Measurements from ENCODE around the gene PLIN5.
A peak's percentile ranks its signal among the peaks of the same experiment; 100 is the strongest.

The PLIN5 gene

DNA sequence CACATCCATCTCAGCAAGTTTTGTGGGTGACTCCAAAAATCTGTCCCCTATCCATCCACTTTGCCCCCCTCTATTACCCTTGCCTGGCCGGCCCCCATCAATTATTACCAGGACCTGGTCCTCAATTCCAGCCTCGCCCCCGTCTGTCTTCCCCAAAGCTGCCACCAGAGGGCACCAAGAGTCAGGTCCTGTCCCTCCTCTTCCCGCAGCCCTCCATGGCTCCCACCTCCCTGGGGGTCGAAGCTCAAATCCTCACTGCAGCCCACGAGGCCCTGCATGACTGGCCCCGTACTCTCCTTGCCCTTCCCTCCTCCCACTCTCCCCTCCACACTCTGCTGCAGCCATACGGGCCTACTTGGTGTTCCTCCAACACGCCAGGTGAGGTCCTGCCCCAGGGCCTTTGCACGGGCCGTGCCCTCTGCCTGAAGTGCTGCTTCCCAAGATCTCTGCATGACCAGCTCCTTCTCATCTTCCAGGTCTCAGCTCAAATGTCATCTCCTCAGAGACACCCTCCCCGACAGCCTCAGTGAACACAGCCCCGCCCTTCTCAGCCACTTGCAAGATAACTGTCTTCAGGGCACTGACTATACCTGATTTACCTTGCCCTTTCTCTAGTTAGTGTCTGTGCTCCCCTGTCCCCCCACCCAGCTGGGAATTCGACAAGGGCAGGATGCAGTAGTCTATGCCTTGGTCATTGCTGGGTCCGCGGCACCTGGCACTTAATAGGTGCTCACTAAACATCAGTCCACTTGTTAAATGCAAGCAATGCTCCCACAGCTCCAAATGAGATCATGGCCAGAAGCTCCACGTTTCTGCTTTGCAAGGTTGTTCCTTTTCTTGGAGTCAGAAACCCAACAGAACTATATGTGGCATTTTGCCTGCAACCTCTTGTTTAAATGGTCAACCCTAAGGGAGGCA is 41.3 kb upstream of the PLIN5 start:
- Histone ChIP-seq H3K9ac (ENCODE audit: low read length) (no peak overlapping the region), H3K4me1 (ENCODE audit: low read length) (no peaks in the 10 kb centered on the region), H3K27ac (ENCODE audit: low read length) (no peak overlapping the region)

DNA sequence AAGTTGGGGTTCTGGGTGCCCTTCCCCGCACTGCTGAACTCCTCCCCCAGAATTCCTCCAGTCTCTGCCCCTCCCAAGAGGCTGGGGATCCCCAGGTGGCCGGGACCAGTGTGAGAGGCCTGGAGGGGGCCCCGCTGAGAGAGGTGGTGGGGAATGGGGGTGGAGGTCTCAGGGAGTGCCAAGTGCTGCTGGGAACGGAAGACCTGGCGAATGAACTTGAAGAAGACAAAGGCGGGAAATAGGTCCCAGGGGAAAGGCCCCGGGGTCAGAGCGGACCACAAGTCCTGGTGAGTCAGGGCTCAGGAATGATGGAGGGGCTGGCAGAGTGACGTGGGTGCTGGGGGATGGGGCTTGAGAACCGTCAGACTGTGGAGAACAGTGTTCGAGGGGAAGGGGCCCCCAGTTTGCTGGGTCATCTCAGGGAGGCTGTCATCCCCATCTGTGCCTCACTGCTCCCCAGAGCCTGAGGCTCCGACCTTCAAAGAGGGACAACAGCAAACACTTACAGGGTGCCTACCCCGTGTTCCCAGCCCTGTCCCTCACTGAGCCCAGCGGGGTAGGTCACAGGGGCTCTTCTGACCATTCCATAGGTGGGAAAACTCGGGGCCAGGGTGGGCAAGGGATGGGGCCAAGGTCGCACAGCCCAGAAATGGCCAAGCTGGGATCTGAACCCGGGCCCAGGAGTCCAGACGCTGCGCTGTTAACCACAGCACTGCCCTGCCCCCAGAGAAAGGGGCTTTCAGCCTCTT is 40.4 kb upstream of the PLIN5 start:
- no peak for DNase-seq

More for the DNA sequence above, 41.3 kb upstream of the PLIN5 start:
- no peak for TF ChIP-seq EZH2 (optimal IDR thresholded peaks at IDR 0.05; ENCODE audit: low read depth, low read length)
- TF ChIP-seq, protein P1, sequence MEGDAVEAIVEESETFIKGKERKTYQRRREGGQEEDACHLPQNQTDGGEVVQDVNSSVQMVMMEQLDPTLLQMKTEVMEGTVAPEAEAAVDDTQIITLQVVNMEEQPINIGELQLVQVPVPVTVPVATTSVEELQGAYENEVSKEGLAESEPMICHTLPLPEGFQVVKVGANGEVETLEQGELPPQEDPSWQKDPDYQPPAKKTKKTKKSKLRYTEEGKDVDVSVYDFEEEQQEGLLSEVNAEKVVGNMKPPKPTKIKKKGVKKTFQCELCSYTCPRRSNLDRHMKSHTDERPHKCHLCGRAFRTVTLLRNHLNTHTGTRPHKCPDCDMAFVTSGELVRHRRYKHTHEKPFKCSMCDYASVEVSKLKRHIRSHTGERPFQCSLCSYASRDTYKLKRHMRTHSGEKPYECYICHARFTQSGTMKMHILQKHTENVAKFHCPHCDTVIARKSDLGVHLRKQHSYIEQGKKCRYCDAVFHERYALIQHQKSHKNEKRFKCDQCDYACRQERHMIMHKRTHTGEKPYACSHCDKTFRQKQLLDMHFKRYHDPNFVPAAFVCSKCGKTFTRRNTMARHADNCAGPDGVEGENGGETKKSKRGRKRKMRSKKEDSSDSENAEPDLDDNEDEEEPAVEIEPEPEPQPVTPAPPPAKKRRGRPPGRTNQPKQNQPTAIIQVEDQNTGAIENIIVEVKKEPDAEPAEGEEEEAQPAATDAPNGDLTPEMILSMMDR (IDR thresholded peaks at IDR 0.05; ENCODE audit: low read length) = peak; percentile 84
- Histone ChIP-seq H3K27me3 (replicated peaks; ENCODE audit: insufficient read depth, low read length) (peaks cover 92% of the 10 kb centered on the region), H3F3A (ENCODE audit: insufficient read depth, low read length) (no peaks in the 10 kb centered on the region), H4K20me1 (ENCODE audit: insufficient read depth, low read length) (no peaks in the 10 kb centered on the region), H3K4me2 (ENCODE audit: low read depth, low read length) (no peak overlapping the region), H3K4me3 (ENCODE audit: low read length) (no peak overlapping the region), H2AFZ (ENCODE audit: low read length) (no peak overlapping the region), H3K9me3 (replicated peaks; ENCODE audit: insufficient read depth, low read length) (no peaks in the 10 kb centered on the region), H3K79me2 (ENCODE audit: low read length) (no peaks in the 10 kb centered on the region), H3K9me2 (replicated peaks; ENCODE audit: insufficient read depth, low read length) (no peaks in the 10 kb centered on the region), H3K36me3 (replicated peaks; ENCODE audit: insufficient read depth, low read length) (no peaks in the 10 kb centered on the region)
- peak; percentile 37 for DNase-seq

DNA sequence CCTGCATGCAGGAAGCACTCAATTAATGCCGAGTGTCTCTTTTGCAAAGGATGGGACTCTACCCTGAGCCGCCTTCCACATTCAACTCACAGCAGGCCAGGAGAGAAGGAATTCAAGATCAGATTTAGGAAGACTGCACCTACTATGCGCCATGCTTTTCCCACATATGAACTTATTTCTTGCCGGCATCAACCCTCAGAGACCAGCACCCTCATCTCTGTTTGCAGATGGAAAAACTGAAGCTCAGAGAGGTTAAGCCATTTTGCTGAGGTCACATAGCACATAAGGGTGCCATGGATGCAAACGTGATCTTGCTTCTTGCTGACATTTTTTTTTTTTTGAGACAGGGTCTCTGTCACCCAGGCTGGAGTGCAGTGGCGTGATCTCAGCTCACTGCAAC is 38.7 kb upstream of the PLIN5 start:
- H3K4me1 ChIP-seq (ENCODE audit: low read length) = no peaks in the 10 kb centered on the region
- no peak overlapping the region for H3K9ac ChIP-seq (ENCODE audit: low read length)
- peaks cover 95% of the 10 kb centered on the region for H3K27me3 ChIP-seq (replicated peaks; ENCODE audit: insufficient read depth, low read length)
- H3K9me2 ChIP-seq (replicated peaks; ENCODE audit: insufficient read depth, low read length) = no peaks in the 10 kb centered on the region
- no peaks in the 10 kb centered on the region for H3K9me3 ChIP-seq (replicated peaks; ENCODE audit: insufficient read depth, low read length)
- no peak overlapping the region for H3K4me3 ChIP-seq (ENCODE audit: low read length)
- H3K27ac ChIP-seq (ENCODE audit: low read length) = no peak overlapping the region
- H3K4me2 ChIP-seq (ENCODE audit: low read depth, low read length) = no peak overlapping the region
- no peak for DNase-seq
- TF ChIP-seq EZH2phosphoT487 (IDR thresholded peaks at IDR 0.05; ENCODE audit: low read length) (no peak), EZH2 (optimal IDR thresholded peaks at IDR 0.05; ENCODE audit: low read depth, low read length) (no peak)
- TF ChIP-seq, protein P1 (IDR thresholded peaks at IDR 0.05; ENCODE audit: low read length) = no peak
- H2AFZ ChIP-seq (ENCODE audit: low read length) = no peak overlapping the region
- H3K36me3 ChIP-seq (replicated peaks; ENCODE audit: insufficient read depth, low read length) = no peaks in the 10 kb centered on the region
- H3K79me2 ChIP-seq (ENCODE audit: low read length) = no peaks in the 10 kb centered on the region
- no peaks in the 10 kb centered on the region for H4K20me1 ChIP-seq (ENCODE audit: insufficient read depth, low read length)
- H3F3A ChIP-seq (ENCODE audit: insufficient read depth, low read length) = no peaks in the 10 kb centered on the region

More for the DNA sequence above, 40.4 kb upstream of the PLIN5 start:
- no peak overlapping the region for H3K27ac ChIP-seq (ENCODE audit: low read length)
- H3K27me3 ChIP-seq (replicated peaks; ENCODE audit: insufficient read depth, low read length) = peaks cover 96% of the 10 kb centered on the region
- no peaks in the 10 kb centered on the region for H4K20me1 ChIP-seq (ENCODE audit: insufficient read depth, low read length)
- H2AFZ ChIP-seq (ENCODE audit: low read length) = no peak overlapping the region
- no peaks in the 10 kb centered on the region for H3K9me3 ChIP-seq (replicated peaks; ENCODE audit: insufficient read depth, low read length)
- no peaks in the 10 kb centered on the region for H3K79me2 ChIP-seq (ENCODE audit: low read length)
- TF ChIP-seq EZH2phosphoT487 (IDR thresholded peaks at IDR 0.05; ENCODE audit: low read length) (no peak), EZH2 (optimal IDR thresholded peaks at IDR 0.05; ENCODE audit: low read depth, low read length) (no peak)
- TF ChIP-seq, protein P1 (IDR thresholded peaks at IDR 0.05; ENCODE audit: low read length) = no peak
- H3K4me2 ChIP-seq (ENCODE audit: low read depth, low read length) = no peak overlapping the region
- no peaks in the 10 kb centered on the region for H3F3A ChIP-seq (ENCODE audit: insufficient read depth, low read length)
- H3K36me3 ChIP-seq (replicated peaks; ENCODE audit: insufficient read depth, low read length) = no peaks in the 10 kb centered on the region
- no peaks in the 10 kb centered on the region for H3K9me2 ChIP-seq (replicated peaks; ENCODE audit: insufficient read depth, low read length)
- no peaks in the 10 kb centered on the region for H3K4me1 ChIP-seq (ENCODE audit: low read length)
- H3K9ac ChIP-seq (ENCODE audit: low read length) = no peak overlapping the region
- no peak overlapping the region for H3K4me3 ChIP-seq (ENCODE audit: low read length)
